Activated T-cell treated with anti-CD3 and anti-CD28 coated beads, Interleukin-2, amount 50 U/mL, for 1 hour (primary cell): Measurements from ENCODE around the gene ZFAND2A.
"Not testable (repeated sequence)": the region's sequence is repeated elsewhere in the genome, so short reads cannot be mapped to it uniquely, and the experiment has no call there.

Experiments
- DNase-seq: peaks from one replicate; pipeline ENCODE4 v3.0.0-alpha.2; 2020

Gene ZFAND2A

GRCh38 chr7:1159891-1160669 is at the start of gene ZFAND2A:
Gene ZFAND2A, minus strand, starts transcription at chr7:1160196. Its CDS starts 1,984 bp downstream, at chr7:1158212.
- DNase-seq: peak; percentile 98

- no peak for DNase-seq
Observed at GRCh38 chr7:1209097-1209496, 49.1 kb upstream of the ZFAND2A start.

- DNase-seq: not testable (repeated sequence)
Observed at GRCh38 chr7:1205742-1206141, 45.7 kb upstream of the ZFAND2A start.

GRCh38 chr7:1204460-1205140 is 44.6 kb upstream of the ZFAND2A start:
- no peak for DNase-seq

- DNase-seq: not testable (repeated sequence)
Observed at GRCh38 chr7:1202914-1203313, 42.9 kb upstream of the ZFAND2A start.

GRCh38 chr7:1201916-1202315 is 41.9 kb upstream of the ZFAND2A start:
- DNase-seq: no peak

- DNase-seq: no peak
Observed at GRCh38 chr7:1200045-1200444, 40.0 kb upstream of the ZFAND2A start.

GRCh38 chr7:1197997-1198625 is 38.1 kb upstream of the ZFAND2A start:
- no peak for DNase-seq

GRCh38 chr7:1196950-1197349 is 37.0 kb upstream of the ZFAND2A start:
- DNase-seq: no peak

GRCh38 chr7:1196441-1196840 is 36.4 kb upstream of the ZFAND2A start:
- DNase-seq: not testable (repeated sequence)

GRCh38 chr7:1193593-1194424 is 33.8 kb upstream of the ZFAND2A start:
- DNase-seq: peak; percentile 46

- DNase-seq: no peak
Observed at GRCh38 chr7:1192171-1192676, 32.2 kb upstream of the ZFAND2A start.

- no peak for DNase-seq
Observed at GRCh38 chr7:1189986-1190772, 30.2 kb upstream of the ZFAND2A start.

- DNase-seq: no peak
Observed at GRCh38 chr7:1188720-1189294, 28.8 kb upstream of the ZFAND2A start.

GRCh38 chr7:1187127-1187526 is 27.1 kb upstream of the ZFAND2A start:
- no peak for DNase-seq

- DNase-seq: no peak
Observed at GRCh38 chr7:1181640-1182039, 21.6 kb upstream of the ZFAND2A start.

GRCh38 chr7:1181031-1181430 is 21.0 kb upstream of the ZFAND2A start:
- DNase-seq: no peak

GRCh38 chr7:1176891-1177373 is 16.9 kb upstream of the ZFAND2A start:
- peak; percentile 79 for DNase-seq

GRCh38 chr7:1175967-1176851 is 16.2 kb upstream of the ZFAND2A start:
- peak; percentile 82 for DNase-seq

GRCh38 chr7:1175597-1175966 is 15.6 kb upstream of the ZFAND2A start:
- no peak for DNase-seq
